Measurements from ENCODE around the gene PLB1.
A peak's percentile ranks its signal among the peaks of the same experiment; 100 is the strongest.

The PLB1 gene

DNA sequence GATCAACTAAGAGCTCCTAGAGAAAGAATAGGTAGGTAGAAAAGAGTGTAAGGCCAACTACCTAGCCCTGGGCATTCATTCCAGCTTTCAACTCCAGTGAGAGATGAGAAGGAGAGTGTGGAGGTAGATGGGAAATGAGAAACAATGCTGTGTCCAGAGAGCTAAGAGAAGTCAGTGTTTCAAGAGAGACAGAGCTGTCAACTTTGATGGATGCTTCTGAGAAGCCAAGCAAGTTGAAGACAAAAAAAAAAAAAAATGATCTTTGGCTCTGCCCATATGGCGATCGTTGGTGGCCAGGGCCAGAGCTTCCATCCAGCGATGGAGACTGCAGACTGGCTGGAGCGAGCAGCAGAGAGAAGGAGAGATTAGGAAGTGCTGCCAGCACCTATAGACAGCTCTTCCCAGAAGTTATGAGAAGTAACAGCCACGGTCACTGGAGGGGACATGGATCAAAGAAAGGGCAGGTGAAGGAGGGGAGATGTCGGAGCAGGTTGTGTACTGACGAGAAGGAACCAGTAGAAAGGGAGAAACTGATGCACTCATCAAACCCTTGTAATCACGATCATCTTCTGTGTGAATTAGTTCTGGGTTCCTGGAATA, 143.3 kb downstream of the PLB1 start:
- TF ChIP-seq, protein P1, sequence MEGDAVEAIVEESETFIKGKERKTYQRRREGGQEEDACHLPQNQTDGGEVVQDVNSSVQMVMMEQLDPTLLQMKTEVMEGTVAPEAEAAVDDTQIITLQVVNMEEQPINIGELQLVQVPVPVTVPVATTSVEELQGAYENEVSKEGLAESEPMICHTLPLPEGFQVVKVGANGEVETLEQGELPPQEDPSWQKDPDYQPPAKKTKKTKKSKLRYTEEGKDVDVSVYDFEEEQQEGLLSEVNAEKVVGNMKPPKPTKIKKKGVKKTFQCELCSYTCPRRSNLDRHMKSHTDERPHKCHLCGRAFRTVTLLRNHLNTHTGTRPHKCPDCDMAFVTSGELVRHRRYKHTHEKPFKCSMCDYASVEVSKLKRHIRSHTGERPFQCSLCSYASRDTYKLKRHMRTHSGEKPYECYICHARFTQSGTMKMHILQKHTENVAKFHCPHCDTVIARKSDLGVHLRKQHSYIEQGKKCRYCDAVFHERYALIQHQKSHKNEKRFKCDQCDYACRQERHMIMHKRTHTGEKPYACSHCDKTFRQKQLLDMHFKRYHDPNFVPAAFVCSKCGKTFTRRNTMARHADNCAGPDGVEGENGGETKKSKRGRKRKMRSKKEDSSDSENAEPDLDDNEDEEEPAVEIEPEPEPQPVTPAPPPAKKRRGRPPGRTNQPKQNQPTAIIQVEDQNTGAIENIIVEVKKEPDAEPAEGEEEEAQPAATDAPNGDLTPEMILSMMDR (IDR thresholded peaks at IDR 0.05; ENCODE audit: low read depth, low read length) = no peak
- DNase-seq (ENCODE audit: low read depth, low spot score) = no peak
- in situ Hi-C loops (cut with HindIII; ENCODE audit: low sequenced_read_pairs) = no loop called here
- no peak overlapping the region for H3K4me3 ChIP-seq (ENCODE audit: low read depth, low read length)

- in situ Hi-C loops (cut with HindIII; ENCODE audit: low sequenced_read_pairs) = no loop called here
- peak; percentile 49 for DNase-seq (ENCODE audit: low read depth, low spot score)
- no peak overlapping the region for H3K4me3 ChIP-seq (ENCODE audit: low read depth, low read length)
- TF ChIP-seq, protein P1 (IDR thresholded peaks at IDR 0.05; ENCODE audit: low read depth, low read length) = no peak
Measured at GRCh38 chr2:28639836-28640235, 144.0 kb downstream of the PLB1 start.

- DNase-seq (ENCODE audit: low read depth, low spot score) = no peak
- TF ChIP-seq, protein P1 (IDR thresholded peaks at IDR 0.05; ENCODE audit: low read depth, low read length) = no peak
- in situ Hi-C loops (cut with HindIII; ENCODE audit: low sequenced_read_pairs) = no loop called here
- no peak overlapping the region for H3K4me3 ChIP-seq (ENCODE audit: low read depth, low read length)
Measured at GRCh38 chr2:28640260-28640907, 144.5 kb downstream of the PLB1 start.

- DNase-seq (ENCODE audit: low read depth, low spot score) = no peak
- in situ Hi-C loops (cut with HindIII; ENCODE audit: low sequenced_read_pairs) = no loop called here
- TF ChIP-seq, protein P1 (IDR thresholded peaks at IDR 0.05; ENCODE audit: low read depth, low read length) = no peak
- H3K4me3 ChIP-seq (ENCODE audit: low read depth, low read length) = no peak overlapping the region
Measured at GRCh38 chr2:28640908-28641300, 145.0 kb downstream of the PLB1 start.

DNA sequence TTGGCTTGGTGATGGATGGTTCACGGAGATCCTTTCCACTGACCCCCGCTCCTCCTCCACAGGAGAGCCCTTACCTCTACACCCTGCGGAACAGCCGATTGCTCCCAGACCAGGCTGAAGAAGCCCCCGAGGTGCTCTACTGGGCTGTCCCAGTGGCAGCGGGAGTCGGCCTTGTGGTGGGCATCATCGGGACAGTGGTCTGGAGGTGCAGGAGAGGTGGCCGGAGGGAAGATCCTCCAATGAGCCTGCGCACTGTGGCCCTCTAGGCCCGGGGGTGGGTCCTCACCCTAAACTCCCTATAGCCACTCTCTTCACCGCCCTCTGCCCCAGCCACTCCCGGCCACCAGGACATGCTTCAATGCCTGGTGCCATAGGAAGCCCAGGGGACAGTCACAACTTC, 146.9 kb downstream of the PLB1 start:
- in situ Hi-C loops (cut with HindIII; ENCODE audit: low sequenced_read_pairs) = no loop called here
- DNase-seq (ENCODE audit: low read depth, low spot score) = no peak
- TF ChIP-seq, protein P1 (IDR thresholded peaks at IDR 0.05; ENCODE audit: low read depth, low read length) = no peak
- H3K4me3 ChIP-seq (ENCODE audit: low read depth, low read length) = no peak overlapping the region

- no peak overlapping the region for H3K4me3 ChIP-seq (ENCODE audit: low read depth, low read length)
- DNase-seq (ENCODE audit: low read depth, low spot score) = no peak
- TF ChIP-seq, protein P1 (IDR thresholded peaks at IDR 0.05; ENCODE audit: low read depth, low read length) = no peak
- in situ Hi-C loops (cut with HindIII; ENCODE audit: low sequenced_read_pairs) = no loop called here
Measured at GRCh38 chr2:28643327-28643726, 147.5 kb downstream of the PLB1 start.
